ENCODE measurements around the gene MICU1. TPM values are rescaled to one million over a fixed set of nuclear protein-coding genes. Genes with fewer than 3 reads are reported as not detected.
"Not testable (repeated sequence)": the region's sequence is repeated elsewhere in the genome, so short reads cannot be mapped to it uniquely, and the experiment has no call there.

MICU1 gene
- polyA plus RNA-seq, 2 donors = 15.0 to 18.1 TPM

- no peaks in the 10 kb centered on the region for H3K36me3 ChIP-seq (ENCODE audit: control insufficient read depth in 2 of 2, insufficient read depth in 2 of 2, low read length in 1 of 2)
- no peaks in the 10 kb centered on the region for H3K4me1 ChIP-seq (ENCODE audit: control insufficient read depth in 2 of 2, insufficient read depth in 2 of 2, low read length in 1 of 2)
- no peak overlapping the region for H3K4me3 ChIP-seq (ENCODE audit: low read depth in 1 of 2, low read length in 2 of 2)
- no peak overlapping the region for H3K27ac ChIP-seq (ENCODE audit: low read depth in 2 of 2, low read length in 1 of 2)
- 68 to 75% methylated on average over 3 of the region's 3 CpGs for WGBS, 2 donors
- H3K9me3 ChIP-seq (ENCODE audit: control insufficient read depth in 2 of 2, insufficient read depth in 1 of 2, low read depth in 1 of 2, low read length in 1 of 2) = no peaks in the 10 kb centered on the region
- no peaks in the 10 kb centered on the region for H3K27me3 ChIP-seq (ENCODE audit: control insufficient read depth in 1 of 2, insufficient read depth in 2 of 2, low read length in 2 of 2)
Observed at GRCh38 chr10:72455889-72456595, 169.8 kb downstream of the MICU1 start.

- no peaks in the 10 kb centered on the region for H3K36me3 ChIP-seq (ENCODE audit: control insufficient read depth in 2 of 2, insufficient read depth in 2 of 2, low read length in 1 of 2)
- H3K27ac ChIP-seq (ENCODE audit: low read depth in 2 of 2, low read length in 1 of 2) = no peak overlapping the region
- no peaks in the 10 kb centered on the region for H3K9me3 ChIP-seq (ENCODE audit: control insufficient read depth in 2 of 2, insufficient read depth in 1 of 2, low read depth in 1 of 2, low read length in 1 of 2)
- H3K4me1 ChIP-seq (ENCODE audit: control insufficient read depth in 2 of 2, insufficient read depth in 2 of 2, low read length in 1 of 2) = no peaks in the 10 kb centered on the region
- H3K27me3 ChIP-seq (ENCODE audit: control insufficient read depth in 1 of 2, insufficient read depth in 2 of 2, low read length in 2 of 2) = no peaks in the 10 kb centered on the region
- WGBS, 2 donors = 61 to 78% methylated on average over 6 of the region's 6 CpGs
- no peak overlapping the region for H3K4me3 ChIP-seq (ENCODE audit: low read depth in 1 of 2, low read length in 2 of 2)
Observed at GRCh38 chr10:72449941-72450441, 175.9 kb downstream of the MICU1 start.

- H3K27me3 ChIP-seq (ENCODE audit: control insufficient read depth in 1 of 2, insufficient read depth in 2 of 2, low read length in 2 of 2) = no peaks in the 10 kb centered on the region
- WGBS, 2 donors = 84 to 85% methylated on average over 3 of the region's 3 CpGs
- no peaks in the 10 kb centered on the region for H3K9me3 ChIP-seq (ENCODE audit: control insufficient read depth in 2 of 2, insufficient read depth in 1 of 2, low read depth in 1 of 2, low read length in 1 of 2)
- H3K4me3 ChIP-seq (ENCODE audit: low read depth in 1 of 2, low read length in 2 of 2) = no peak overlapping the region
- H3K4me1 ChIP-seq (ENCODE audit: control insufficient read depth in 2 of 2, insufficient read depth in 2 of 2, low read length in 1 of 2) = no peaks in the 10 kb centered on the region
- no peak overlapping the region for H3K27ac ChIP-seq (ENCODE audit: low read depth in 2 of 2, low read length in 1 of 2)
- no peaks in the 10 kb centered on the region for H3K36me3 ChIP-seq (ENCODE audit: control insufficient read depth in 2 of 2, insufficient read depth in 2 of 2, low read length in 1 of 2)
Observed at GRCh38 chr10:72445851-72446250, 180.0 kb downstream of the MICU1 start.

- 87 to 99% methylated on average over 2 of the region's 3 CpGs for WGBS, 2 donors
- not testable (repeated sequence) for H3K36me3 ChIP-seq (ENCODE audit: control insufficient read depth in 2 of 2, insufficient read depth in 2 of 2, low read length in 1 of 2); H3K9me3 ChIP-seq (ENCODE audit: control insufficient read depth in 2 of 2, insufficient read depth in 1 of 2, low read depth in 1 of 2, low read length in 1 of 2); H3K4me3 ChIP-seq (ENCODE audit: low read depth in 1 of 2, low read length in 2 of 2); H3K27ac ChIP-seq (ENCODE audit: low read depth in 2 of 2, low read length in 1 of 2); H3K4me1 ChIP-seq (ENCODE audit: control insufficient read depth in 2 of 2, insufficient read depth in 2 of 2, low read length in 1 of 2); H3K27me3 ChIP-seq (ENCODE audit: control insufficient read depth in 1 of 2, insufficient read depth in 2 of 2, low read length in 2 of 2)
Observed at GRCh38 chr10:72442969-72443368, 182.9 kb downstream of the MICU1 start.

GRCh38 chr10:72435570-72435969 lies 190.3 kb downstream of the MICU1 start:
- no peak overlapping the region for H3K4me3 ChIP-seq (ENCODE audit: low read depth in 1 of 2, low read length in 2 of 2)
- H3K4me1 ChIP-seq (ENCODE audit: control insufficient read depth in 2 of 2, insufficient read depth in 2 of 2, low read length in 1 of 2) = no peaks in the 10 kb centered on the region
- H3K36me3 ChIP-seq (ENCODE audit: control insufficient read depth in 2 of 2, insufficient read depth in 2 of 2, low read length in 1 of 2) = no peaks in the 10 kb centered on the region
- H3K27ac ChIP-seq (ENCODE audit: low read depth in 2 of 2, low read length in 1 of 2) = no peak overlapping the region
- H3K9me3 ChIP-seq (ENCODE audit: control insufficient read depth in 2 of 2, insufficient read depth in 1 of 2, low read depth in 1 of 2, low read length in 1 of 2) = no peaks in the 10 kb centered on the region
- WGBS, 2 donors = 93 to 95% methylated on average over 12 of the region's 12 CpGs
- no peaks in the 10 kb centered on the region for H3K27me3 ChIP-seq (ENCODE audit: control insufficient read depth in 1 of 2, insufficient read depth in 2 of 2, low read length in 2 of 2)

GRCh38 chr10:72430936-72431335 lies 194.9 kb downstream of the MICU1 start:
- H3K9me3 ChIP-seq (ENCODE audit: control insufficient read depth in 2 of 2, insufficient read depth in 1 of 2, low read depth in 1 of 2, low read length in 1 of 2); H3K4me3 ChIP-seq (ENCODE audit: low read depth in 1 of 2, low read length in 2 of 2); H3K27me3 ChIP-seq (ENCODE audit: control insufficient read depth in 1 of 2, insufficient read depth in 2 of 2, low read length in 2 of 2); H3K27ac ChIP-seq (ENCODE audit: low read depth in 2 of 2, low read length in 1 of 2); H3K4me1 ChIP-seq (ENCODE audit: control insufficient read depth in 2 of 2, insufficient read depth in 2 of 2, low read length in 1 of 2); H3K36me3 ChIP-seq (ENCODE audit: control insufficient read depth in 2 of 2, insufficient read depth in 2 of 2, low read length in 1 of 2): not testable (repeated sequence)
- 98 to 99% methylated on average over 4 of the region's 4 CpGs for WGBS, 2 donors

- no peak overlapping the region for H3K4me3 ChIP-seq (ENCODE audit: low read depth in 1 of 2, low read length in 2 of 2)
- no peaks in the 10 kb centered on the region for H3K27me3 ChIP-seq (ENCODE audit: control insufficient read depth in 1 of 2, insufficient read depth in 2 of 2, low read length in 2 of 2)
- WGBS, 2 donors = 79 to 94% methylated on average over 1 of the region's 1 CpG
Observed at GRCh38 chr10:72429931-72430330, 195.9 kb downstream of the MICU1 start.

GRCh38 chr10:72426986-72427385 lies 198.9 kb downstream of the MICU1 start:
- H3K4me3 ChIP-seq (ENCODE audit: low read depth in 1 of 2, low read length in 2 of 2) = no peak overlapping the region

More at GRCh38 chr10:72429931-72430330, 195.9 kb downstream of the MICU1 start:
- Histone ChIP-seq H3K4me1 (ENCODE audit: control insufficient read depth in 2 of 2, insufficient read depth in 2 of 2, low read length in 1 of 2) (no peaks in the 10 kb centered on the region), H3K9me3 (ENCODE audit: control insufficient read depth in 2 of 2, insufficient read depth in 1 of 2, low read depth in 1 of 2, low read length in 1 of 2) (no peaks in the 10 kb centered on the region), H3K27ac (ENCODE audit: low read depth in 2 of 2, low read length in 1 of 2) (no peak overlapping the region), H3K36me3 (ENCODE audit: control insufficient read depth in 2 of 2, insufficient read depth in 2 of 2, low read length in 1 of 2) (no peaks in the 10 kb centered on the region)

GRCh38 chr10:72425133-72425532 lies 200.7 kb downstream of the MICU1 start:
- no peaks in the 10 kb centered on the region for H3K4me1 ChIP-seq (ENCODE audit: control insufficient read depth in 2 of 2, insufficient read depth in 2 of 2, low read length in 1 of 2)
- no peaks in the 10 kb centered on the region for H3K9me3 ChIP-seq (ENCODE audit: control insufficient read depth in 2 of 2, insufficient read depth in 1 of 2, low read depth in 1 of 2, low read length in 1 of 2)
- peaks cover 2 to 6% of the 10 kb centered on the region in 2 donors for H3K36me3 ChIP-seq (ENCODE audit: control insufficient read depth in 2 of 2, insufficient read depth in 2 of 2, low read length in 1 of 2)
- H3K27me3 ChIP-seq (ENCODE audit: control insufficient read depth in 1 of 2, insufficient read depth in 2 of 2, low read length in 2 of 2) = no peaks in the 10 kb centered on the region
- WGBS, 2 donors = 70 to 86% methylated on average over 3 of the region's 3 CpGs
- no peak overlapping the region for H3K4me3 ChIP-seq (ENCODE audit: low read depth in 1 of 2, low read length in 2 of 2)
- no peak overlapping the region for H3K27ac ChIP-seq (ENCODE audit: low read depth in 2 of 2, low read length in 1 of 2)

More at GRCh38 chr10:72426986-72427385, 198.9 kb downstream of the MICU1 start:
- Histone ChIP-seq H3K27ac (ENCODE audit: low read depth in 2 of 2, low read length in 1 of 2) (no peak overlapping the region), H3K27me3 (ENCODE audit: control insufficient read depth in 1 of 2, insufficient read depth in 2 of 2, low read length in 2 of 2) (no peaks in the 10 kb centered on the region), H3K4me1 (ENCODE audit: control insufficient read depth in 2 of 2, insufficient read depth in 2 of 2, low read length in 1 of 2) (no peaks in the 10 kb centered on the region), H3K36me3 (ENCODE audit: control insufficient read depth in 2 of 2, insufficient read depth in 2 of 2, low read length in 1 of 2) (peaks cover 2% of the 10 kb centered on the region in 2 donors), H3K9me3 (ENCODE audit: control insufficient read depth in 2 of 2, insufficient read depth in 1 of 2, low read depth in 1 of 2, low read length in 1 of 2) (no peaks in the 10 kb centered on the region)
- 67 to 70% methylated on average over 5 of the region's 5 CpGs for WGBS, 2 donors

- Histone ChIP-seq H3K27ac (ENCODE audit: low read depth in 2 of 2, low read length in 1 of 2) (no peak overlapping the region), H3K9me3 (ENCODE audit: control insufficient read depth in 2 of 2, insufficient read depth in 1 of 2, low read depth in 1 of 2, low read length in 1 of 2) (no peaks in the 10 kb centered on the region), H3K27me3 (ENCODE audit: control insufficient read depth in 1 of 2, insufficient read depth in 2 of 2, low read length in 2 of 2) (no peaks in the 10 kb centered on the region), H3K36me3 (ENCODE audit: control insufficient read depth in 2 of 2, insufficient read depth in 2 of 2, low read length in 1 of 2) (peaks cover 2 to 6% of the 10 kb centered on the region in 2 donors), H3K4me3 (ENCODE audit: low read depth in 1 of 2, low read length in 2 of 2) (no peak overlapping the region), H3K4me1 (ENCODE audit: control insufficient read depth in 2 of 2, insufficient read depth in 2 of 2, low read length in 1 of 2) (no peaks in the 10 kb centered on the region)
- 96 to 97% methylated on average over 1 of the region's 1 CpG for WGBS, 2 donors
Observed at GRCh38 chr10:72424561-72424960, 201.3 kb downstream of the MICU1 start.

Data from esophagus (tissue), 2 donors.